Testis (tissue), 2 donors: Measurements from ENCODE around the gene TMEM116.

ENCODE experiments used
- POLR2A ChIP-seq: fragments of 450-650 bp; IDR thresholded peaks from one replicate; pipeline ENCODE4 v1.6.1; 2017; ENCODE audit warnings: antibody characterized with exemption, mild to moderate bottlenecking, moderate library complexity
- TF ChIP-seq, protein P1 (sequence below), 3 experiments: fragments of 450-650 bp in 2 of 3; fragments of 200-600 bp in 1 of 3; sonication (generic) in 1 of 3; IDR thresholded peaks; one replicate each; pipeline ENCODE4 v1.5.1; 2016 to 2019; ENCODE audit warnings: antibody characterized with exemption in 3 of 3, mild to moderate bottlenecking in 2 of 3, moderate library complexity in 1 of 3

DNA sequence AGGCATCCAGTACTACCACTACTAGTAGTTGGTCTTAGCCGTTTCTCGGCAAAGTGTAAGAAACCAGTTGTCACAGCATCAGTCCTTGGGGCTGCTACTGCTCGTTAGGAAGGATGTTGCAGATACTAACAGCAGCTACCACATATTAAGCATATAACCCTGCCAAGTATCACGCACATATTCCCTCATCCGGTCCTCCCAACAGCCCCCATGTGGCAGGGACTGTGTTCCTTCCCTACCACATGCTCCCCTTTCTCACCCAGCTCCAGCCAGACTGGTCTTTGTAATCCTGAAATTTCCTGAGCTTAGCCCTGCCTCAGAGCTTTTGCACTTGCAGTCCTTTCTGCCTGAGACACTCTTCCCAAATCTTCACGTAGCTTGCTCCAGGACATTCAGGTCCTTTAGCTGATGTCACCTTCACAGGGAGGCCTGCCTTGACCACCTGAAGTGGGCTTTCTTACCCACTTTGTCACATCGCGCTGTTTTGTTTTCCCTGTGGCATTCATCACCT, 8.0 kb upstream of the TMEM116 start:
- no peak for TF ChIP-seq POLR2A
- TF ChIP-seq, protein P1, sequence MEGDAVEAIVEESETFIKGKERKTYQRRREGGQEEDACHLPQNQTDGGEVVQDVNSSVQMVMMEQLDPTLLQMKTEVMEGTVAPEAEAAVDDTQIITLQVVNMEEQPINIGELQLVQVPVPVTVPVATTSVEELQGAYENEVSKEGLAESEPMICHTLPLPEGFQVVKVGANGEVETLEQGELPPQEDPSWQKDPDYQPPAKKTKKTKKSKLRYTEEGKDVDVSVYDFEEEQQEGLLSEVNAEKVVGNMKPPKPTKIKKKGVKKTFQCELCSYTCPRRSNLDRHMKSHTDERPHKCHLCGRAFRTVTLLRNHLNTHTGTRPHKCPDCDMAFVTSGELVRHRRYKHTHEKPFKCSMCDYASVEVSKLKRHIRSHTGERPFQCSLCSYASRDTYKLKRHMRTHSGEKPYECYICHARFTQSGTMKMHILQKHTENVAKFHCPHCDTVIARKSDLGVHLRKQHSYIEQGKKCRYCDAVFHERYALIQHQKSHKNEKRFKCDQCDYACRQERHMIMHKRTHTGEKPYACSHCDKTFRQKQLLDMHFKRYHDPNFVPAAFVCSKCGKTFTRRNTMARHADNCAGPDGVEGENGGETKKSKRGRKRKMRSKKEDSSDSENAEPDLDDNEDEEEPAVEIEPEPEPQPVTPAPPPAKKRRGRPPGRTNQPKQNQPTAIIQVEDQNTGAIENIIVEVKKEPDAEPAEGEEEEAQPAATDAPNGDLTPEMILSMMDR (IDR thresholded peaks at IDR 0.05): no peak
